Dermis lymphatic vessel endothelial cell (primary cell): ENCODE results near the gene BLOC1S6. TPM values are rescaled to one million over a fixed set of nuclear protein-coding genes. Genes with fewer than 3 reads are reported as not detected.

Source experiments
- total RNA-seq: library from RNA; depleted of rRNA; stranded (reverse); fragments of >200 nt; gene quantifications from 2 replicates; pipeline ENCODE4 v1.2.1, GENCODE V29; 2014

BLOC1S6 gene, protein sequence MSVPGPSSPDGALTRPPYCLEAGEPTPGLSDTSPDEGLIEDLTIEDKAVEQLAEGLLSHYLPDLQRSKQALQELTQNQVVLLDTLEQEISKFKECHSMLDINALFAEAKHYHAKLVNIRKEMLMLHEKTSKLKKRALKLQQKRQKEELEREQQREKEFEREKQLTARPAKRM
- 70.3 and 84.8 TPM in 2 replicates for total RNA-seq

DNA sequence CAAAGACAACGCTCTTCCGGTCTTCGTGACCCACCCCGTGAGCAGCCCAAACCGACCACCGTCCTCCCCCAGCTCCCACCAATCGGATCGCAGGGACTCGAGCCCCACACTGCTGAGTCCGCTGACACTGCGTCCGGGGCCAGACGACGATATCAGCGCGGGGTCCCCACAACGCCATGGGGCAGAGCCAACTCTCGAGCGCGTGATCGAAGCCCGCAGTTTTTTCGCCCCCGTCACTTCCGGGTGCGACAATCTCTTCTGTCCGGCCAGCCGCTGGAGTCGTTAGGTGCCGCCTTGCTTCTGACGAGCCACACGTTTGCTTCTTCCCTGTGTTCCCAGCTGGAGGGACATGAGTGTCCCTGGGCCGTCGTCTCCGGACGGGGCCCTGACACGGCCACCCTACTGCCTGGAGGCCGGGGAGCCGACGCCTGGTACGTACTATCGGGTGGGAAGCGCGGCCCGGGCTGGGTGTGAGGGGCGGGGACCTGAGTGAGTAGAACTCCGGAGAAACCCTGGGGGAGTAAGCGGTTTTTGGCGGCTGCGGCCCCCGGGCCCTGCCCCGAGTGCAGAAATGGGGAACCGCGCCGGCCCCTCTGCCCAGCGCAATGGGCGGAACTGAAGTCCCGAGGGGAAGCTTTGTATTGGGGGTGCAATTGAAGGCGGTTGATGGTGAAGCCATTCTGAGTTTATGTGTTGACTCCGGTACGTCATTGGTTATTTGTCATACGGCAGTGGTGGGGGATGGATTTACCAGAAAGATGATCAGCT lies at the start of gene BLOC1S6:
BLOC1S6 (plus strand) TSS at position 285 of the 768 bp plus-strand sequence; CDS start at position 350, 65 bp downstream.

DNA sequence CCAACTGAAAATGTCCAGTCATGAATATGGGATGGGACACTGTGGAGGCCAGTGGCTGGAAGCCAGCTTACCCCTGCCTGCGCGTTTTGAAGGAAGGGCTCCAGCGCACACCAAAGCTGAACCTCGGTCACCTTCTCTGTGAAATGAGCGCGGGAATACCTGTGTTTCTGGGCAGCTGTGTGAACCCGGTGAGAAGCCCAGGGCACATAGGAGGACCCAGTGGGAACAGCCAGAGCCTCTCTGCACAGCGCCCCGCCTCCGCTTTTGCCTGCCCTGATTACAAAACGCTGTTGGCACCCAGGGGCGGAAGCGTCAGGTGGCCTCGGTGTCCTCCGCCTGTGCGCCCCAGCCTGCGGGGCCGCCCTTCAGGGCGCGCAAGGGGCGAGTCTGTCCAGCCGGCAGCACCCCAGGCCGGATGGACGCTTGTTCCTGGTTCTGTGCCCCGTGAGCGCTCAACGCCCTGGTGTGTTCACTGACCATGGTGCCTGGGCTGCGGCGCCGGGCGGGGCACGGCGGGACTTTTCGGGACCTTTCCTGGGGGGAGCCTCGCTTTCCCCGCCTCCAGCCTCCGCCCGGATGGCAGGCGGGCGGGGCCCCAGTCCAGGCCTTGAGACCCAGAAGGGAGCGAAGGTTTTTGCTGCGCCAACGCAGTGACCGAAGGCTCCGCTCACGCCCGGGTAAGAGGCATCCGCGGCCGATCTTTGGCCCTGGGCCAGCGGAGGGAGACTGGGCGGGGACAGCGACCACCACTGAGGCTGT lies 47.4 kb downstream of the BLOC1S6 start, which contains the start of gene SQOR:
SQOR (plus strand) TSS at position 598 of the 759 bp plus-strand sequence. CDS start 23,895 bp downstream, outside the sequence.

Other genes starting within 250 kb of the BLOC1S6 start
- 0.43 and 0.52 TPM in 2 replicates for gene GATM, start 208.8 kb upstream of the BLOC1S6 start, total RNA-seq
- gene SLC30A4, start 64.6 kb upstream of the BLOC1S6 start, total RNA-seq = 8.5 and 8.8 TPM in 2 replicates
- 117 and 133 TPM in 2 replicates for gene SQOR, start 47.6 kb downstream of the BLOC1S6 start, total RNA-seq